K562 (cell line): ENCODE data around the gene SOX21. TPM values are rescaled to one million over a fixed set of nuclear protein-coding genes. Genes with fewer than 3 reads are reported as not detected.
A peak's percentile ranks its signal among the peaks of the same experiment; 100 is the strongest.

Source experiments
- CREB1 ChIP-seq, 2 experiments: sonication (generic) in 1 of 2; formaldehyde crosslinking in 1 of 2; IDR thresholded peaks; 2 replicates each; pipeline versions ENCODE4 v1.6.1 to v1.8.0; 2012 to 2022; ENCODE audit warnings: inconsistent platforms in 1 of 2, mild to moderate bottlenecking in 1 of 2, missing genetic modification reagents in 1 of 2, moderate library complexity in 1 of 2
- CSDE1 ChIP-seq, 2 experiments: fragments of 450-650 bp; IDR thresholded peaks; 2 replicates each; pipeline ENCODE4 v1.6.1; 2016; ENCODE audit warnings: mild to moderate bottlenecking in 1 of 2
- CTBP1 ChIP-seq: fragments of 450-650 bp; IDR thresholded peaks from 2 replicates; pipeline ENCODE4 v1.6.1; 2016; ENCODE audit warnings: borderline replicate concordance
- DIDO1 ChIP-seq: fragments of 450-650 bp; IDR thresholded peaks from 2 replicates; pipeline ENCODE4 v1.6.1; 2016; ENCODE audit warnings: low read depth, missing biosample characterization, missing genetic modification characterization
- E2F3 ChIP-seq: fragments of 250-450 bp; sonication (Bioruptor Pico); IDR thresholded peaks from 2 replicates; pipeline ENCODE4 v1.4.0; 2020; ENCODE audit warnings: mild to moderate bottlenecking
- FOSL1 ChIP-seq: fragments of 200-800 bp; sonication (Bioruptor generic); conservative IDR thresholded peaks from 2 replicates; pipeline ENCODE4 v1.6.1; 2016; ENCODE audit warnings: missing genetic modification characterization, missing compliant biosample characterization
- LEF1 ChIP-seq: fragments of 450-650 bp; IDR thresholded peaks from 2 replicates; pipeline ENCODE4 v1.6.1; 2016; ENCODE audit warnings: mild to moderate bottlenecking
- MCM7 ChIP-seq, 2 experiments: fragments of 450-650 bp; IDR thresholded peaks; 2 replicates each; pipeline ENCODE4 v1.6.1; 2016 to 2018
- SNIP1 ChIP-seq: fragments of 450-650 bp; IDR thresholded peaks from 2 replicates; pipeline ENCODE4 v1.7.1; 2017; ENCODE audit warnings: low read depth, mild to moderate bottlenecking
- SRF ChIP-seq, 2 experiments: fragments of 250-450, 450-650 bp in 1 of 2; sonication (Bioruptor Pico) in 1 of 2; sonication (generic) in 1 of 2; formaldehyde crosslinking; IDR thresholded peaks; 2 replicates each; pipeline versions ENCODE4 v1.5.0 to v1.5.1; 2020 to 2022; ENCODE audit warnings: mild to moderate bottlenecking in 1 of 2, missing genetic modification reagents in 1 of 2
- STAT5A ChIP-seq: IDR thresholded peaks from 2 replicates; pipeline ENCODE4 v1.6.1; 2012; ENCODE audit warnings: low read length, inconsistent platforms, borderline replicate concordance
- TBP ChIP-seq: optimal IDR thresholded peaks from 2 replicates; pipeline ENCODE3; 2011; ENCODE audit warnings: low read depth, low read length, improper control_type of control experiment
- U2AF1 ChIP-seq: fragments of 200-400 bp; formaldehyde crosslinking; optimal IDR thresholded peaks from 2 replicates; pipeline ENCODE3; 2017; ENCODE audit warnings: mild to moderate bottlenecking, low read depth, low read length, moderate library complexity
- XRCC4 ChIP-seq: IDR thresholded peaks from one replicate; pipeline ENCODE4 v1.6.1; 2011; ENCODE audit not compliant: insufficient read depth, insufficient read length; ENCODE audit errors: extremely low read depth
- polyA plus RNA-seq, 8 experiments: library from polyadenylated mRNA; depleted of rRNA in 4 of 8; stranded (reverse) in 5 of 8; unstranded in 3 of 8; fragments of >200 nt; fragmentation: Nextera tagmentation in 2 of 8; fragmentation: Illumina TruSeq in 1 of 8; extraction: Ambion mirVana in 2 of 8; extraction: Trizol in 1 of 8; gene quantifications; 2 replicates each; pipeline versions ENCODE4 v1.2.1 to v1.2.3, GENCODE V29; 2011 to 2014; ENCODE audit warnings: inconsistent platforms in 1 of 8, missing spikeins in 1 of 8
- total RNA-seq, 7 experiments: library from RNA; depleted of rRNA in 6 of 7; stranded (reverse); fragments of >200 nt in 6 of 7; fragmentation: Illumina TruSeq in 2 of 7; extraction: Trizol in 2 of 7; gene quantifications; 2 replicates each; pipeline versions ENCODE4 v1.2.1 to v1.2.3, GENCODE V29; 2011 to 2021; ENCODE audit warnings: low replicate concordance in 1 of 7
- TF ChIP-seq, protein P1 (sequence below): sonication (generic); formaldehyde crosslinking; IDR thresholded peaks from 2 replicates; pipeline ENCODE4 v1.8.0; 2022; ENCODE audit warnings: mild to moderate bottlenecking, missing genetic modification reagents
- TF ChIP-seq, protein P2 (sequence below): fragments of 450-650 bp; IDR thresholded peaks from 2 replicates; pipeline ENCODE4 v1.6.1; 2018; ENCODE audit not compliant: partially characterized antibody
- TF ChIP-seq, protein P3 (sequence below): sonication (generic); formaldehyde crosslinking; IDR thresholded peaks from 2 replicates; pipeline ENCODE4 v1.8.0; 2022; ENCODE audit warnings: missing genetic modification reagents, mild to moderate bottlenecking, moderate library complexity, borderline replicate concordance

Gene SOX21
- total and polyA plus RNA-seq, 9 of the 15 experiments (the other 6 are each of a cell fraction or from before 2014, with no cell fraction given): 0.07 TPM; not detected in 8

DNA sequence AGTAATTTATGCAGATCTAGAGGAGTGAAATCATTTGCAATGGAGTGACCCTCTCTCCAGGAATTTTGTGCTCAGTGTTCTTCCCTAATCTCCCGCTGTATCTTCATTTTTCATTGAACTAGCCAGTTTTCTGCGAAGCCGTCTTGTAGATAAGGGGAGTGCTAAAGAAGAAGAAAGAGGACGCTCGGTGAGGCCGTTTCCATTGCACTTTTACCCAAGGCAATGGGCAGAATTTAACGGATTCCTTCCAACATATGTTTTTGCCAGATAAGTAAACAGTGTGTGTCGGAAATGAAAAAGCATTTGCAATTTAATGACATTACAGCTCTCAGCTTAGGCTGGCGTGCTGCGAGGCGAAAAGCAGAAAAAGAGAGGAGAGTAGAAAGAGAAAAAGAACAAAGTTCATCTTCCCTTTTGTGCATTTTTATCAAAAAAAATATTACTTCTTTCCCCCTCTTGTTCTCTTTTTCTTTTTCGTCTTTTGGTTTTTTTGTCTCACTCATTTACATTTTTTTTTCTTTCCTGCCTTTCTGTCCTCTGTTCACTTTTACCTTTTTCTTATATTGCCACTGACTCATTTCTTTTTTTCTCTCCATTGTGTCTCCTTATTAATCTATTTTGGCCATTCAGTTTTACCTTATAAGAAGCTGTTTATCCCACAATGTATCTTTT lies 49.9 kb downstream of the SOX21 start (continued):
- no peak for TF ChIP-seq CSDE1 (IDR thresholded peaks at IDR 0.05)
- TF ChIP-seq MCM7 (IDR thresholded peaks at IDR 0.05): no peak
- TF ChIP-seq E2F3 (CRISPR knock-in tag): no peak
- no peak for TF ChIP-seq SRF (CRISPR knock-in tag; IDR thresholded peaks at IDR 0.05)
- peak; percentile 74 for TF ChIP-seq STAT5A
- TF ChIP-seq TBP: peak; percentile 44
- 0 out of 2 replicates have a peak, but pooled peaks have one; percentile 27 for TF ChIP-seq SNIP1
- TF ChIP-seq, protein P1, sequence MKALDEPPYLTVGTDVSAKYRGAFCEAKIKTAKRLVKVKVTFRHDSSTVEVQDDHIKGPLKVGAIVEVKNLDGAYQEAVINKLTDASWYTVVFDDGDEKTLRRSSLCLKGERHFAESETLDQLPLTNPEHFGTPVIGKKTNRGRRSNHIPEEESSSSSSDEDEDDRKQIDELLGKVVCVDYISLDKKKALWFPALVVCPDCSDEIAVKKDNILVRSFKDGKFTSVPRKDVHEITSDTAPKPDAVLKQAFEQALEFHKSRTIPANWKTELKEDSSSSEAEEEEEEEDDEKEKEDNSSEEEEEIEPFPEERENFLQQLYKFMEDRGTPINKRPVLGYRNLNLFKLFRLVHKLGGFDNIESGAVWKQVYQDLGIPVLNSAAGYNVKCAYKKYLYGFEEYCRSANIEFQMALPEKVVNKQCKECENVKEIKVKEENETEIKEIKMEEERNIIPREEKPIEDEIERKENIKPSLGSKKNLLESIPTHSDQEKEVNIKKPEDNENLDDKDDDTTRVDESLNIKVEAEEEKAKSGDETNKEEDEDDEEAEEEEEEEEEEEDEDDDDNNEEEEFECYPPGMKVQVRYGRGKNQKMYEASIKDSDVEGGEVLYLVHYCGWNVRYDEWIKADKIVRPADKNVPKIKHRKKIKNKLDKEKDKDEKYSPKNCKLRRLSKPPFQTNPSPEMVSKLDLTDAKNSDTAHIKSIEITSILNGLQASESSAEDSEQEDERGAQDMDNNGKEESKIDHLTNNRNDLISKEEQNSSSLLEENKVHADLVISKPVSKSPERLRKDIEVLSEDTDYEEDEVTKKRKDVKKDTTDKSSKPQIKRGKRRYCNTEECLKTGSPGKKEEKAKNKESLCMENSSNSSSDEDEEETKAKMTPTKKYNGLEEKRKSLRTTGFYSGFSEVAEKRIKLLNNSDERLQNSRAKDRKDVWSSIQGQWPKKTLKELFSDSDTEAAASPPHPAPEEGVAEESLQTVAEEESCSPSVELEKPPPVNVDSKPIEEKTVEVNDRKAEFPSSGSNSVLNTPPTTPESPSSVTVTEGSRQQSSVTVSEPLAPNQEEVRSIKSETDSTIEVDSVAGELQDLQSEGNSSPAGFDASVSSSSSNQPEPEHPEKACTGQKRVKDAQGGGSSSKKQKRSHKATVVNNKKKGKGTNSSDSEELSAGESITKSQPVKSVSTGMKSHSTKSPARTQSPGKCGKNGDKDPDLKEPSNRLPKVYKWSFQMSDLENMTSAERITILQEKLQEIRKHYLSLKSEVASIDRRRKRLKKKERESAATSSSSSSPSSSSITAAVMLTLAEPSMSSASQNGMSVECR (CRISPR knock-in tag): no peak
- TF ChIP-seq LEF1: peak; percentile 91
- peak; percentile 57; the same call in 1 of the 2 replicates for TF ChIP-seq CTBP1
- TF ChIP-seq, protein P2, sequence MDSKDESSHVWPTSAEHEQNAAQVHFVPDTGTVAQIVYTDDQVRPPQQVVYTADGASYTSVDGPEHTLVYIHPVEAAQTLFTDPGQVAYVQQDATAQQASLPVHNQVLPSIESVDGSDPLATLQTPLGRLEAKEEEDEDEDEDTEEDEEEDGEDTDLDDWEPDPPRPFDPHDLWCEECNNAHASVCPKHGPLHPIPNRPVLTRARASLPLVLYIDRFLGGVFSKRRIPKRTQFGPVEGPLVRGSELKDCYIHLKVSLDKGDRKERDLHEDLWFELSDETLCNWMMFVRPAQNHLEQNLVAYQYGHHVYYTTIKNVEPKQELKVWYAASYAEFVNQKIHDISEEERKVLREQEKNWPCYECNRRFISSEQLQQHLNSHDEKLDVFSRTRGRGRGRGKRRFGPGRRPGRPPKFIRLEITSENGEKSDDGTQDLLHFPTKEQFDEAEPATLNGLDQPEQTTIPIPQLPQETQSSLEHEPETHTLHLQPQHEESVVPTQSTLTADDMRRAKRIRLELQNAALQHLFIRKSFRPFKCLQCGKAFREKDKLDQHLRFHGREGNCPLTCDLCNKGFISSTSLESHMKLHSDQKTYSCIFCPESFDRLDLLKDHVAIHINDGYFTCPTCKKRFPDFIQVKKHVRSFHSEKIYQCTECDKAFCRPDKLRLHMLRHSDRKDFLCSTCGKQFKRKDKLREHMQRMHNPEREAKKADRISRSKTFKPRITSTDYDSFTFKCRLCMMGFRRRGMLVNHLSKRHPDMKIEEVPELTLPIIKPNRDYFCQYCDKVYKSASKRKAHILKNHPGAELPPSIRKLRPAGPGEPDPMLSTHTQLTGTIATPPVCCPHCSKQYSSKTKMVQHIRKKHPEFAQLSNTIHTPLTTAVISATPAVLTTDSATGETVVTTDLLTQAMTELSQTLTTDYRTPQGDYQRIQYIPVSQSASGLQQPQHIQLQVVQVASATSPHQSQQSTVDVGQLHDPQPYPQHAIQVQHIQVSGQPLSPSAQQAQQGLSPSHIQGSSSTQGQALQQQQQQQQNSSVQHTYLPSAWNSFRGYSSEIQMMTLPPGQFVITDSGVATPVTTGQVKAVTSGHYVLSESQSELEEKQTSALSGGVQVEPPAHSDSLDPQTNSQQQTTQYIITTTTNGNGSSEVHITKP: peak; percentile 27
- TF ChIP-seq, protein P3, sequence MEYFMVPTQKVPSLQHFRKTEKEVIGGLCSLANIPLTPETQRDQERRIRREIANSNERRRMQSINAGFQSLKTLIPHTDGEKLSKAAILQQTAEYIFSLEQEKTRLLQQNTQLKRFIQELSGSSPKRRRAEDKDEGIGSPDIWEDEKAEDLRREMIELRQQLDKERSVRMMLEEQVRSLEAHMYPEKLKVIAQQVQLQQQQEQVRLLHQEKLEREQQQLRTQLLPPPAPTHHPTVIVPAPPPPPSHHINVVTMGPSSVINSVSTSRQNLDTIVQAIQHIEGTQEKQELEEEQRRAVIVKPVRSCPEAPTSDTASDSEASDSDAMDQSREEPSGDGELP (CRISPR knock-in tag): peak; percentile 32; the same call in 1 of the 2 replicates
- TF ChIP-seq FOSL1 (tag): 0 out of 2 replicates have a peak, but pooled peaks have one; percentile 17
- TF ChIP-seq U2AF1: no peak
- no peak; the same call in 1 of the 2 replicates for TF ChIP-seq CREB1 (IDR thresholded peaks at IDR 0.05)
- no peak for TF ChIP-seq CREB1 (CRISPR knock-in tag; IDR thresholded peaks at IDR 0.05)
- TF ChIP-seq DIDO1 (tag): no peak
- no peak for TF ChIP-seq XRCC4
